Measurements from ENCODE around the gene REM2. TPM values are rescaled to one million over a fixed set of nuclear protein-coding genes. Genes with fewer than 3 reads are reported as not detected.

Gene REM2
- total RNA-seq, 1 experiment from 2014 or later, result 0.47 TPM

- H3K4me2 ChIP-seq (ENCODE audit: low read length), result no peak overlapping the region
- H3K27ac ChIP-seq (ENCODE audit: low read depth, low read length), result no peak overlapping the region
- no peaks in the 10 kb centered on the region for H3K9me2 ChIP-seq (ENCODE audit: insufficient read depth)
These were observed 43.8 kb upstream of the REM2 start for GRCh38 chr14:22839159-22839779.

GRCh38 chr14:22841311-22841710 is 41.7 kb upstream of the REM2 start:
- TF ChIP-seq ZNF274 (IDR thresholded peaks at IDR 0.05; ENCODE audit: low read depth, low read length), result no peak
- no peak for TF ChIP-seq CBX3 (IDR thresholded peaks at IDR 0.05; ENCODE audit: low read depth)
- no peak for TF ChIP-seq YY1 (IDR thresholded peaks at IDR 0.05; ENCODE audit: extremely low read depth, insufficient replicate concordance, low read depth, low read length)
- TF ChIP-seq MAX (IDR thresholded peaks at IDR 0.05), result no peak
- no peak for TF ChIP-seq POLR2A (IDR thresholded peaks at IDR 0.05; ENCODE audit: borderline replicate concordance, extremely low read depth, insufficient read depth, insufficient read length)
- TF ChIP-seq CEBPB (IDR thresholded peaks at IDR 0.05; ENCODE audit: low read depth), result no peak
- no peak for TF ChIP-seq SRF (IDR thresholded peaks at IDR 0.05; ENCODE audit: low read depth)
- no peak for TF ChIP-seq FOSL1 (IDR thresholded peaks at IDR 0.05; ENCODE audit: low read depth)
- no peak for TF ChIP-seq ZFX (IDR thresholded peaks at IDR 0.05)
- no peak for TF ChIP-seq EGR1 (IDR thresholded peaks at IDR 0.05; ENCODE audit: low read depth)
- TF ChIP-seq ZBTB33 (IDR thresholded peaks at IDR 0.05; ENCODE audit: extremely low read depth, insufficient replicate concordance, low read length), result no peak
- no peak for TF ChIP-seq RAD21 (IDR thresholded peaks at IDR 0.05; ENCODE audit: low read depth)
- TF ChIP-seq, protein P1, sequence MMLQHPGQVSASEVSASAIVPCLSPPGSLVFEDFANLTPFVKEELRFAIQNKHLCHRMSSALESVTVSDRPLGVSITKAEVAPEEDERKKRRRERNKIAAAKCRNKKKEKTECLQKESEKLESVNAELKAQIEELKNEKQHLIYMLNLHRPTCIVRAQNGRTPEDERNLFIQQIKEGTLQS (IDR thresholded peaks at IDR 0.05), result no peak
- TF ChIP-seq SIN3A (IDR thresholded peaks at IDR 0.05; ENCODE audit: low read depth), result no peak
- TF ChIP-seq POLR2AphosphoS5 (IDR thresholded peaks at IDR 0.05; ENCODE audit: low read depth, low read length), result no peak
- Histone ChIP-seq H3K27me3 (ENCODE audit: insufficient read depth, low read length) (no peaks in the 10 kb centered on the region), H3K9me2 (ENCODE audit: insufficient read depth) (no peaks in the 10 kb centered on the region), H2AFZ (ENCODE audit: low read depth, low read length, poor library complexity, severe bottlenecking) (no peak overlapping the region), H3K4me3 (replicated peaks in 1 of 2; ENCODE audit: low read depth in 1 of 2, low read length in 2 of 2) (no peak overlapping the region), H3K4me1 (ENCODE audit: control insufficient read depth in 1 of 2, insufficient read depth in 2 of 2, low read length in 2 of 2) (peaks cover 0 to 11% of the 10 kb centered on the region in 2 experiments; a peak in 1 of 4 replicates), H3K27ac (ENCODE audit: low read depth, low read length) (no peak overlapping the region), H3K9me3 (ENCODE audit: control insufficient read depth in 1 of 2, insufficient read depth in 1 of 2, low read depth in 1 of 2, low read length in 2 of 2) (no peaks in the 10 kb centered on the region), H3K9ac (ENCODE audit: low read length) (no peak overlapping the region), H3K36me3 (ENCODE audit: control insufficient read depth in 1 of 2, insufficient read depth in 2 of 2, low read length in 2 of 2) (no peaks in the 10 kb centered on the region), H4K20me1 (ENCODE audit: insufficient read depth) (no peaks in the 10 kb centered on the region), H3K4me2 (ENCODE audit: low read length) (no peak overlapping the region), H3K79me2 (ENCODE audit: insufficient read depth, low read length) (no peaks in the 10 kb centered on the region)
- ATAC-seq (no peak), DNase-seq (ENCODE audit: low read depth, low spot score) (no peak)
- no TSS peak for BruUV-seq (replicated peaks)
- intact Hi-C loops (cut with micrococcal nuclease), result no loop called here
- ChIA-PET CTCF (interaction anchor here (1.7 kb wide), 1 partner anchor 12 kb away, joined by 6 read pairs; no protein-coding TSS in a partner anchor), RAD21 (ENCODE audit: low non-redundant PET in 1 of 2, low total read pairs in 2 of 2, uncharacterized antibody in 2 of 2, unreplicated experiment in 2 of 2) (no interaction called here), POLR2A (no interaction called here)

More at GRCh38 chr14:22839159-22839779, 43.8 kb upstream of the REM2 start:
- H3K4me1 ChIP-seq (ENCODE audit: control insufficient read depth in 1 of 2, insufficient read depth in 2 of 2, low read length in 2 of 2), result peaks cover 0 to 14% of the 10 kb centered on the region in 2 experiments; a peak in 1 of 4 replicates
- H3K9me3 ChIP-seq (ENCODE audit: control insufficient read depth in 1 of 2, insufficient read depth in 1 of 2, low read depth in 1 of 2, low read length in 2 of 2), result no peaks in the 10 kb centered on the region
- H3K36me3 ChIP-seq (ENCODE audit: control insufficient read depth in 1 of 2, insufficient read depth in 2 of 2, low read length in 2 of 2), result peaks cover 3 to 8% of the 10 kb centered on the region in 2 experiments; a peak in 3 of 4 replicates
- no peaks in the 10 kb centered on the region for H4K20me1 ChIP-seq (ENCODE audit: insufficient read depth)
- H3K4me3 ChIP-seq (replicated peaks in 1 of 2; ENCODE audit: low read depth in 1 of 2, low read length in 2 of 2), result no peak overlapping the region
- ChIA-PET POLR2A (no interaction called here), CTCF (no interaction called here), RAD21 (ENCODE audit: low non-redundant PET in 1 of 2, low total read pairs in 2 of 2, uncharacterized antibody in 2 of 2, unreplicated experiment in 2 of 2) (no interaction called here)
- no peaks in the 10 kb centered on the region for H3K27me3 ChIP-seq (ENCODE audit: insufficient read depth, low read length)
- TF ChIP-seq POLR2AphosphoS5 (IDR thresholded peaks at IDR 0.05; ENCODE audit: low read depth, low read length), result no peak
- H3K79me2 ChIP-seq (ENCODE audit: insufficient read depth, low read length), result no peaks in the 10 kb centered on the region
- DNase-seq (ENCODE audit: low read depth, low spot score) (no peak), ATAC-seq (no peak)
- no peak overlapping the region for H3K9ac ChIP-seq (ENCODE audit: low read length)
- BruUV-seq (replicated peaks), result no TSS peak
- intact Hi-C loops (cut with micrococcal nuclease), result no loop called here
- H2AFZ ChIP-seq (ENCODE audit: low read depth, low read length, poor library complexity, severe bottlenecking), result no peak overlapping the region

Data from HCT116 (cell line).